ENCODE data around the gene REELD1.

Gene REELD1

DNA sequence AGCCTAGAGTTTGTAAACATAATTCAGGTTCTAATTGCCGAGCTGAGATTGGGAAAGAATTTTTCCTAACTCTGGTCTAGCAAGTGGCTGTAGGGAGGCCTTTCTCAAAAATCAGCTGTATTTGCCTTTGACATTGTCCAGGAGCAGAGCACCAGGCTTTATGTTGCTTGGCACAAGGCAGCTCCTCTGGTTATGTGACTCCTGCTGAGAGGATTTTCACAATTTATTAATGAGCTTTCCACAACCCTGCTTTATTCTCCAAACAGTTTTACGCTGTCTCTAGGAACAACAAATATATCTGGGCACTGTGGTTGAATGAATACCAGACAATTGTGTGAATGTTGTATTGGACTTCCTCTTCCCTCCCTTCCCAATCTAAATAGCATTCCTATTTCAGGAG, 23.9 kb upstream of the REELD1 start:
- Histone ChIP-seq H3K27ac (ENCODE audit: low read depth, low read length) (no peak overlapping the region), H3K79me2 (ENCODE audit: control insufficient read depth, low read length) (no peaks in the 10 kb centered on the region), H3K4me1 (ENCODE audit: control insufficient read depth, low read length) (no peaks in the 10 kb centered on the region), H3K4me3 (ENCODE audit: low read length) (no peak overlapping the region), H3K4me2 (ENCODE audit: low read length) (no peak overlapping the region), H3F3A (ENCODE audit: control insufficient read depth, insufficient read depth) (no peaks in the 10 kb centered on the region), H4K20me1 (ENCODE audit: control insufficient read depth, insufficient read depth, low read depth, low read length) (no peaks in the 10 kb centered on the region), H3K9me2 (replicated peaks; ENCODE audit: control insufficient read depth, low read length) (no peaks in the 10 kb centered on the region), H3K9me3 (ENCODE audit: control insufficient read depth, insufficient read depth, low read length) (no peaks in the 10 kb centered on the region), H3K27me3 (ENCODE audit: control insufficient read depth, low read length) (no peaks in the 10 kb centered on the region), H3K36me3 (ENCODE audit: control insufficient read depth, low read length) (peaks cover 29% of the 10 kb centered on the region)
- TF ChIP-seq EZH2phosphoT487 (IDR thresholded peaks at IDR 0.05; ENCODE audit: borderline replicate concordance, low read length), result no peak
- TF ChIP-seq, protein P1, sequence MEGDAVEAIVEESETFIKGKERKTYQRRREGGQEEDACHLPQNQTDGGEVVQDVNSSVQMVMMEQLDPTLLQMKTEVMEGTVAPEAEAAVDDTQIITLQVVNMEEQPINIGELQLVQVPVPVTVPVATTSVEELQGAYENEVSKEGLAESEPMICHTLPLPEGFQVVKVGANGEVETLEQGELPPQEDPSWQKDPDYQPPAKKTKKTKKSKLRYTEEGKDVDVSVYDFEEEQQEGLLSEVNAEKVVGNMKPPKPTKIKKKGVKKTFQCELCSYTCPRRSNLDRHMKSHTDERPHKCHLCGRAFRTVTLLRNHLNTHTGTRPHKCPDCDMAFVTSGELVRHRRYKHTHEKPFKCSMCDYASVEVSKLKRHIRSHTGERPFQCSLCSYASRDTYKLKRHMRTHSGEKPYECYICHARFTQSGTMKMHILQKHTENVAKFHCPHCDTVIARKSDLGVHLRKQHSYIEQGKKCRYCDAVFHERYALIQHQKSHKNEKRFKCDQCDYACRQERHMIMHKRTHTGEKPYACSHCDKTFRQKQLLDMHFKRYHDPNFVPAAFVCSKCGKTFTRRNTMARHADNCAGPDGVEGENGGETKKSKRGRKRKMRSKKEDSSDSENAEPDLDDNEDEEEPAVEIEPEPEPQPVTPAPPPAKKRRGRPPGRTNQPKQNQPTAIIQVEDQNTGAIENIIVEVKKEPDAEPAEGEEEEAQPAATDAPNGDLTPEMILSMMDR (IDR thresholded peaks at IDR 0.05; ENCODE audit: low read depth, low read length, poor library complexity, severe bottlenecking), result no peak

DNA sequence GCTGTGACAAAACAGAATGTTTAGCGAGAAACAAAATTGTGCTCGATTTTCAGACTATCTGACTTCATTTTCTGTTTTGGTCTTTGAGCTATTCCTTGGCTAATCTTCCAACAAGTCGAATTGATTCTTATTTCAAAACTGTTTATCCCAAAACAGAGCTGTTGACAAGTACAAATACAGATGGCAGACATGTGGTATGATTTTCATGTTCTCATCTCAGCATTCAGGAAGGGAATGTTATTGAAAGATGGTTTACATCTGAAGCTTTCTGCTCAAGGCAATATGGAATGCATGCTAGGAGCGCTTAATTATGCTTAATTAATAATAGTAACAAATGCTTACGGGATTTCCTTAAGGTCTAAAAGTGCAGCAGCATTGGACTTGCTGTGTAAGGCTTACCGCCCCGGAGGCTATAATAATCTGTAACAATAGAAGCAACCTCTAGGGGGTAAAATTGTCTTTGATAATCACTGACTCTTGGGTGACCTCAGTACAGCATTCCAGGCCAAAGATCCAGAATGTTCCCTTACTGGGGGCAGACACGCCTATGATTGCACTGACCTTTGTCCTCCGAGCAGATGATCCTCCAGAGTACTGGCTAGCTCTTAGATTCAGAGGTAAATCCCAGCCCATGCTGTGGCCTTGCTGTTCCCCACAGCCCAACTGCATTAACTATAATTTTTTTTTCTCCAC, 22.4 kb upstream of the REELD1 start:
- no peaks in the 10 kb centered on the region for H3F3A ChIP-seq (ENCODE audit: control insufficient read depth, insufficient read depth)
- no peak for TF ChIP-seq EZH2phosphoT487 (IDR thresholded peaks at IDR 0.05; ENCODE audit: borderline replicate concordance, low read length)
- TF ChIP-seq, protein P1 (IDR thresholded peaks at IDR 0.05; ENCODE audit: low read depth, low read length, poor library complexity, severe bottlenecking), result no peak
- no peaks in the 10 kb centered on the region for H3K4me1 ChIP-seq (ENCODE audit: control insufficient read depth, low read length)
- no peak overlapping the region for H3K4me3 ChIP-seq (ENCODE audit: low read length)
- no peaks in the 10 kb centered on the region for H3K9me3 ChIP-seq (ENCODE audit: control insufficient read depth, insufficient read depth, low read length)
- no peaks in the 10 kb centered on the region for H4K20me1 ChIP-seq (ENCODE audit: control insufficient read depth, insufficient read depth, low read depth, low read length)
- H3K36me3 ChIP-seq (ENCODE audit: control insufficient read depth, low read length), result peaks cover 25% of the 10 kb centered on the region
- no peaks in the 10 kb centered on the region for H3K9me2 ChIP-seq (replicated peaks; ENCODE audit: control insufficient read depth, low read length)
- H3K27me3 ChIP-seq (ENCODE audit: control insufficient read depth, low read length), result no peaks in the 10 kb centered on the region
- no peak overlapping the region for H3K4me2 ChIP-seq (ENCODE audit: low read length)
- H3K79me2 ChIP-seq (ENCODE audit: control insufficient read depth, low read length), result no peaks in the 10 kb centered on the region
- no peak overlapping the region for H3K27ac ChIP-seq (ENCODE audit: low read depth, low read length)

DNA sequence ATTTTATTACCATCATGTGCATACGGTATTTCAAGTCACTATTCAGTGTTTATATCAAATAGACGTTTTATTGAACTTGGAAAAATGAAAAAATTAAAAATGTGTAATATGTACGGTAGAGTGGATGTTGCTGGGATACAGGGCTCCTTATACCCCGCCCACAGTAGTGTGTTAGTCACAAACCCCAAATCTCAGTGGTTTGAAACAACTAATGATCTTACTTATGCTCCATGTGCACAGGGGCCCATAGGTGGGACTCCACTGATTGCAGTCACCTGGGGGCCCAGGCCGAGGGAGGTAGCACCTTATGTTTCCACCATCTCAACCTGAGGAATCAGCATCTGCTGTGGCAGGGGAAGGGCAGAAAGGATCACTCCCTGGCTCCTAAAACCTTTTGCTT, 20.7 kb upstream of the REELD1 start:
- H3K4me3 ChIP-seq (ENCODE audit: low read length), result no peak overlapping the region
- H3K4me2 ChIP-seq (ENCODE audit: low read length), result no peak overlapping the region
- H3K9me2 ChIP-seq (replicated peaks; ENCODE audit: control insufficient read depth, low read length), result no peaks in the 10 kb centered on the region
- no peak overlapping the region for H3K27ac ChIP-seq (ENCODE audit: low read depth, low read length)
- TF ChIP-seq, protein P1 (IDR thresholded peaks at IDR 0.05; ENCODE audit: low read depth, low read length, poor library complexity, severe bottlenecking), result no peak
- H4K20me1 ChIP-seq (ENCODE audit: control insufficient read depth, insufficient read depth, low read depth, low read length), result no peaks in the 10 kb centered on the region
- H3K79me2 ChIP-seq (ENCODE audit: control insufficient read depth, low read length), result no peaks in the 10 kb centered on the region
- no peaks in the 10 kb centered on the region for H3K4me1 ChIP-seq (ENCODE audit: control insufficient read depth, low read length)
- no peaks in the 10 kb centered on the region for H3K27me3 ChIP-seq (ENCODE audit: control insufficient read depth, low read length)
- H3K9me3 ChIP-seq (ENCODE audit: control insufficient read depth, insufficient read depth, low read length), result no peaks in the 10 kb centered on the region
- peaks cover 11% of the 10 kb centered on the region for H3K36me3 ChIP-seq (ENCODE audit: control insufficient read depth, low read length)
- H3F3A ChIP-seq (ENCODE audit: control insufficient read depth, insufficient read depth), result no peaks in the 10 kb centered on the region

Measured in DOHH2 (cell line).